H1 (cell line): Measurements from ENCODE around the gene ATF7IP2. TPM values are rescaled to one million over a fixed set of nuclear protein-coding genes. Genes with fewer than 3 reads are reported as not detected.

ENCODE experiments used
- CTCF ChIA-PET: fragments of 300-600 bp; sonication (Branson Sonifier 250); formaldehyde crosslinking; loops from one replicate; lab custom pipeline; 2021; ENCODE audit not compliant: partially characterized antibody; lab: Charles Lee
- POLR2A ChIA-PET: fragments of 300-600 bp; sonication (Branson Sonifier 250); formaldehyde crosslinking; loops from one replicate; lab custom pipeline; 2021; ENCODE audit warnings: inconsistent platforms; ENCODE audit not compliant: partially characterized antibody; lab: Charles Lee
- DNase-seq, 2 experiments: peaks; one replicate each; pipeline versions ENCODE4 v3.0.0 to v3.0.0-alpha.2; 2010 to 2022; ENCODE audit warnings: low spot score in 2 of 2, low read depth in 1 of 2, mixed read lengths in 1 of 2
- FAIRE-seq: peaks from 2 replicates; lab custom pipeline; 2011; peaks lifted over from hg19 to GRCh38; lab: Jason Lieb, UNC
- H2AFZ ChIP-seq: 2 replicates; pipeline ENCODE4 v1.8.1; 2012; ENCODE audit warnings: low read length, inconsistent platforms
- H2AK5ac ChIP-seq: 2 replicates; pipeline ENCODE4 v1.6.1; 2013; ENCODE audit warnings: low read depth, low read length
- H2BK120ac ChIP-seq: replicated peaks from 2 replicates; pipeline ENCODE3; 2013; ENCODE audit warnings: low read depth, low read length, inconsistent platforms
- H2BK12ac ChIP-seq: 2 replicates; pipeline ENCODE4 v1.6.1; 2013; ENCODE audit warnings: low read depth, low read length
- H2BK15ac ChIP-seq: 2 replicates; pipeline ENCODE4 v1.6.1; 2013; ENCODE audit warnings: low read length
- H2BK20ac ChIP-seq: 2 replicates; pipeline ENCODE4 v1.6.1; 2013; ENCODE audit warnings: low read length
- H2BK5ac ChIP-seq: 2 replicates; pipeline ENCODE4 v1.6.1; 2013; ENCODE audit warnings: low read depth, low read length
- H3K14ac ChIP-seq: 2 replicates; pipeline ENCODE4 v1.6.1; 2013; ENCODE audit warnings: inconsistent platforms; ENCODE audit not compliant: insufficient read length
- H3K18ac ChIP-seq: 2 replicates; pipeline ENCODE4 v1.6.1; 2013; ENCODE audit warnings: low read length; ENCODE audit errors: extremely low read depth
- H3K23ac ChIP-seq: 2 replicates; pipeline ENCODE4 v1.6.1; 2013; ENCODE audit warnings: inconsistent platforms; ENCODE audit not compliant: insufficient read length
- H3K23me2 ChIP-seq: 2 replicates; pipeline ENCODE4 v1.6.1; 2013; ENCODE audit warnings: low read depth, low read length
- H3K27ac ChIP-seq: 2 replicates; pipeline ENCODE4 v1.6.1; 2011; ENCODE audit warnings: low read depth, low read length, inconsistent platforms
- H3K27me3 ChIP-seq, 4 experiments: replicated peaks in 1 of 4; 1 replicate in 1 of 4; 2 replicates in 3 of 4; pipeline versions ENCODE4 v1.6.1 to v1.8.1; 2011 to 2013; ENCODE audit warnings: low read length in 3 of 4, mild to moderate bottlenecking in 3 of 4, inconsistent platforms in 2 of 4, mixed read lengths in 2 of 4, moderate library complexity in 1 of 4; ENCODE audit not compliant: control insufficient read depth in 3 of 4, insufficient read depth in 3 of 4; ENCODE audit errors: extremely low read depth in 1 of 4
- H3K36me3 ChIP-seq, 4 experiments: 2 replicates each; pipeline versions ENCODE4 v1.6.1 to v1.8.1; 2011 to 2013; ENCODE audit warnings: mild to moderate bottlenecking in 4 of 4, low read length in 3 of 4, moderate library complexity in 2 of 4, control low read depth in 1 of 4, inconsistent platforms in 1 of 4; ENCODE audit not compliant: insufficient read depth in 4 of 4, control insufficient read depth in 2 of 4
- H3K4ac ChIP-seq: replicated peaks from 2 replicates; pipeline ENCODE3; 2013; ENCODE audit warnings: low read length, low read depth, mixed read lengths, inconsistent platforms; ENCODE audit not compliant: insufficient read length
- H3K4me1 ChIP-seq, 4 experiments: replicated peaks in 1 of 4; 1 replicate in 1 of 4; 2 replicates in 3 of 4; pipeline versions ENCODE4 v1.6.1 to v1.8.1; 2011 to 2013; ENCODE audit warnings: low read length in 3 of 4, inconsistent platforms in 2 of 4, mixed read lengths in 1 of 4; ENCODE audit not compliant: insufficient read depth in 4 of 4, control insufficient read depth in 3 of 4
- H3K4me2 ChIP-seq, 2 experiments: 2 replicates each; pipeline versions ENCODE4 v1.6.1 to v1.8.1; 2011 to 2013; ENCODE audit warnings: low read depth in 2 of 2, low read length in 2 of 2, control low read depth in 1 of 2, inconsistent platforms in 1 of 2, mild to moderate bottlenecking in 1 of 2; ENCODE audit not compliant: insufficient read depth in 1 of 2
- H3K4me3 ChIP-seq, 4 experiments: fragments of 200-600, 300-600 bp in 1 of 4; sonication (generic), shearing (Covaris generic), sonication (Bioruptor Twin) in 1 of 4; 2 replicates each; pipeline versions ENCODE4 v1.5.1 to v1.8.1; 2011 to 2016; ENCODE audit warnings: low read length in 4 of 4, low read depth in 3 of 4, control low read depth in 2 of 4, inconsistent platforms in 2 of 4, mild to moderate bottlenecking in 2 of 4, mixed read lengths in 1 of 4, moderate library complexity in 1 of 4; ENCODE audit not compliant: insufficient read depth in 2 of 4; ENCODE audit errors: extremely low read depth in 1 of 4
- H3K56ac ChIP-seq: replicated peaks from 2 replicates; pipeline ENCODE3; 2013; ENCODE audit warnings: low read depth, mild to moderate bottlenecking, mixed read lengths, low read length, inconsistent platforms; ENCODE audit not compliant: insufficient read length
- H3K79me1 ChIP-seq: 2 replicates; pipeline ENCODE4 v1.6.1; 2013; ENCODE audit warnings: low read depth, low read length, control low read depth
- H3K79me2 ChIP-seq, 2 experiments: 2 replicates each; pipeline versions ENCODE4 v1.6.1 to v1.8.1; 2012 to 2013; ENCODE audit warnings: low read length in 2 of 2, mild to moderate bottlenecking in 2 of 2, inconsistent platforms in 1 of 2; ENCODE audit not compliant: insufficient read depth in 2 of 2, control insufficient read depth in 1 of 2
- H3K9ac ChIP-seq, 4 experiments: replicated peaks in 1 of 4; 1 replicate in 1 of 4; 2 replicates in 3 of 4; pipeline versions ENCODE4 v1.6.1 to v1.8.1; 2011 to 2013; ENCODE audit warnings: low read depth in 3 of 4, low read length in 3 of 4, control low read depth in 2 of 4, mild to moderate bottlenecking in 2 of 4, moderate library complexity in 2 of 4, inconsistent platforms in 1 of 4; ENCODE audit errors: extremely low read depth in 1 of 4
- H3K9me3 ChIP-seq, 2 experiments: 2 replicates each; pipeline versions ENCODE4 v1.6.1 to v1.8.1; 2012 to 2013; ENCODE audit warnings: mild to moderate bottlenecking in 2 of 2, moderate library complexity in 2 of 2, control low read depth in 1 of 2, inconsistent platforms in 1 of 2, low read depth in 1 of 2, low read length in 1 of 2, mixed read lengths in 1 of 2; ENCODE audit not compliant: insufficient read depth in 2 of 2
- H4K20me1 ChIP-seq, 2 experiments: replicated peaks in 1 of 2; 2 replicates each; pipeline versions ENCODE3 to v1.8.1; 2011 to 2013; ENCODE audit warnings: inconsistent platforms in 2 of 2, low read length in 2 of 2, mild to moderate bottlenecking in 1 of 2; ENCODE audit not compliant: insufficient read depth in 2 of 2, control insufficient read depth in 1 of 2
- H4K5ac ChIP-seq: 2 replicates; pipeline ENCODE4 v1.6.1; 2013; ENCODE audit warnings: low read length, low read depth, mixed read lengths, inconsistent platforms; ENCODE audit not compliant: insufficient read length
- H4K8ac ChIP-seq: 2 replicates; pipeline ENCODE4 v1.8.0; 2013; ENCODE audit warnings: mild to moderate bottlenecking, moderate library complexity, low read length, inconsistent platforms; ENCODE audit not compliant: insufficient read depth; ENCODE audit errors: extremely low read depth
- H4K91ac ChIP-seq: replicated peaks from 2 replicates; pipeline ENCODE3; 2013; ENCODE audit warnings: low read length, mixed read lengths, inconsistent platforms; ENCODE audit not compliant: insufficient read length
- CBX8 ChIP-seq: fragments of 300-800, 300-1000 bp; sonication (generic); IDR thresholded peaks from 2 replicates; pipeline ENCODE4 v1.7.1; 2016; ENCODE audit warnings: low read depth, low read length, borderline replicate concordance
- EZH2 ChIP-seq: fragments of 200-600 bp; sonication (generic); IDR thresholded peaks from 2 replicates; pipeline ENCODE4 v1.7.1; 2012; ENCODE audit warnings: low read depth, mild to moderate bottlenecking, moderate library complexity, low read length, inconsistent platforms; ENCODE audit not compliant: severe bottlenecking
- FOSL1 ChIP-seq: IDR thresholded peaks from 2 replicates; pipeline ENCODE4 v1.6.1; 2011; ENCODE audit warnings: mild to moderate bottlenecking, low read depth, low read length, moderate library complexity; ENCODE audit not compliant: insufficient read depth
- JUND ChIP-seq: IDR thresholded peaks from 2 replicates; pipeline ENCODE4 v1.6.1; 2011; ENCODE audit warnings: mild to moderate bottlenecking, improper control_type of control experiment, low read length
- PHF8 ChIP-seq: fragments of 200-600 bp; sonication (generic); conservative IDR thresholded peaks from 2 replicates; pipeline ENCODE4 v1.7.1; 2012; ENCODE audit warnings: low read depth, mild to moderate bottlenecking, inconsistent platforms, low read length, moderate library complexity
- POLR2A ChIP-seq, 2 experiments: IDR thresholded peaks; 1 replicate in 1 of 2; 2 replicates in 1 of 2; pipeline ENCODE4 v1.6.1; 2011; ENCODE audit warnings: low read depth in 2 of 2, low read length in 2 of 2, mild to moderate bottlenecking in 2 of 2; ENCODE audit errors: control extremely low read depth in 1 of 2
- POLR2AphosphoS5 ChIP-seq: IDR thresholded peaks from 2 replicates; pipeline ENCODE4 v1.6.1; 2011; ENCODE audit warnings: low read depth, low read length
- RNF2 ChIP-seq: fragments of 200-900, 300-1000 bp; sonication (generic); IDR thresholded peaks from 2 replicates; pipeline ENCODE4 v1.7.1; 2016; ENCODE audit warnings: borderline replicate concordance, low read depth, mild to moderate bottlenecking, antibody characterized with exemption, low read length; ENCODE audit not compliant: poor library complexity, severe bottlenecking; ENCODE audit errors: missing control alignments
- SUZ12 ChIP-seq: fragments of 200-600 bp; sonication (generic); IDR thresholded peaks from 2 replicates; pipeline ENCODE4 v1.6.1; 2012; ENCODE audit warnings: mild to moderate bottlenecking, inconsistent platforms, low read length, moderate library complexity, mixed read lengths
- TCF12 ChIP-seq: IDR thresholded peaks from 2 replicates; pipeline ENCODE4 v1.6.1; 2011; ENCODE audit warnings: low read depth, mild to moderate bottlenecking, low read length
- TEAD4 ChIP-seq: IDR thresholded peaks from 2 replicates; pipeline ENCODE4 v1.6.1; 2012; ENCODE audit warnings: low read depth, low read length, inconsistent platforms, mixed read lengths
- WGBS, 2 experiments: shearing (Covaris generic) in 1 of 2; methylation state at CpG; one replicate each; pipeline versions ENCODE4 v1.1.6 to v1.1.7; 2013 to 2015; ENCODE audit warnings: low lambda C conversion rate in 2 of 2, mixed read lengths in 2 of 2, inconsistent platforms in 1 of 2, low coverage in 1 of 2, missing lambda C conversion rate in 1 of 2; ENCODE audit not compliant: insufficient replicate concordance in 2 of 2, insufficient coverage in 1 of 2, insufficient read length in 1 of 2; ENCODE audit errors: extremely low coverage in 1 of 2, missing lambda C conversion rate in 1 of 2; 5-methylcytosine and 5-hydroxymethylcytosine counted together
- polyA plus RNA-seq, 7 experiments: library from polyadenylated mRNA; depleted of rRNA in 3 of 7; stranded (reverse) in 5 of 7; unstranded in 2 of 7; fragments of >200 nt in 5 of 7; fragments of 200-250 nt in 2 of 7; gene quantifications; 1 replicate in 5 of 7; 2 replicates in 1 of 7; 4 replicates in 1 of 7; pipeline versions ENCODE4 v1.2.1 to v1.2.3, GENCODE V29; 2011 to 2013; ENCODE audit warnings: missing spikeins in 2 of 7, mixed read lengths in 2 of 7
- total RNA-seq: library from RNA; stranded (reverse); fragmentation: NEBNext Ultra II Directional; extraction: Animal tissue kit (Norgen Biotek cat#: 25700); gene quantifications from 2 replicates; pipeline ENCODE4 v1.2.1, GENCODE V29; 2021
- TF ChIP-seq, protein P1 (sequence below), 3 experiments: IDR thresholded peaks; 1 replicate in 2 of 3; 2 replicates in 1 of 3; pipeline versions ENCODE4 v1.5.1 to v1.6.1; 2011; ENCODE audit warnings: low read length in 3 of 3, mild to moderate bottlenecking in 3 of 3, inconsistent platforms in 2 of 3, low read depth in 1 of 3, moderate library complexity in 1 of 3; ENCODE audit not compliant: insufficient read depth in 1 of 3; ENCODE audit errors: control extremely low read depth in 1 of 3

Gene ATF7IP2
- total and polyA plus RNA-seq, 2 of the 8 experiments (the other 6 are each of a cell fraction or from before 2014, with no cell fraction given): 28.7 to 32.8 TPM

DNA sequence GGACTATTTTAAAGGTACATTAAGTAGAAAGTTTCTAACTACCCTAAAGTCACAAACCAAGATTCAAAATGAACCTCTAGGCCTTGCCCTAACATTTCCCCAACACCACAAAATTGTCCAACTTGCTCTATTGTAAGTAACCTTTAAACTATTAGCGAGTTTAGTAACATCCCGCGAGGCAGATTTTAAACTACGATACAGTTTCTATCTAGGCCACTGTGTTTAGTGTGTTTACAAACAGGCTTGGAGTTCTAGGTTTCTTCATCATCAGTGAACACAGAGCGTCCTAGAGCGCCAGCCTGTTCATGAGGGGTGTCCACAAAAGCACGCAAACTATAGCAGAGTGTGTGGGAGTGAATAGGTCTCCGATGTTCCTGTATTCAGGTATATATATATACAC is 142.8 kb downstream of the ATF7IP2 start:
- Histone ChIP-seq H2BK12ac (no peak overlapping the region), H3K9ac (no peak overlapping the region), H3K27ac (no peak overlapping the region), H3K4ac (no peak overlapping the region), H3K79me2 (no peaks in the 10 kb centered on the region), H3K56ac (no peak overlapping the region), H3K4me3 (no peak overlapping the region), H4K20me1 (no peaks in the 10 kb centered on the region), H2BK120ac (no peak overlapping the region), H3K23ac (no peak overlapping the region), H3K9me3 (no peaks in the 10 kb centered on the region), H3K14ac (no peak overlapping the region), H2BK15ac (no peak overlapping the region), H3K79me1 (no peaks in the 10 kb centered on the region), H4K91ac (no peak overlapping the region), H2AFZ (no peak overlapping the region), H3K4me2 (no peak overlapping the region), H3K27me3 (no peaks in the 10 kb centered on the region), H4K5ac (no peak overlapping the region), H3K18ac (no peak overlapping the region), H2AK5ac (no peak overlapping the region), H3K4me1 (no peaks in the 10 kb centered on the region), H4K8ac (no peak overlapping the region), H2BK20ac (no peak overlapping the region), H3K23me2 (no peaks in the 10 kb centered on the region), H3K36me3 (no peaks in the 10 kb centered on the region; a peak in 1 of 8 replicates), H2BK5ac (no peak overlapping the region)
- 92% methylated on average over 8 of the region's 8 CpGs; no CpG with 5 or more reads in 1 of the 2 experiments for WGBS, 2 experiments
- no peak for TF ChIP-seq JUND
- no peak for TF ChIP-seq TEAD4
- TF ChIP-seq FOSL1: no peak
- TF ChIP-seq EZH2: no peak
- TF ChIP-seq CBX8: no peak
- TF ChIP-seq RNF2: no peak
- no peak for TF ChIP-seq POLR2A (IDR thresholded peaks at IDR 0.05; ENCODE audit: control extremely low read depth in 1 of 2, low read depth in 2 of 2, low read length in 2 of 2)
- TF ChIP-seq PHF8: no peak
- no peak for TF ChIP-seq POLR2AphosphoS5
- TF ChIP-seq SUZ12: no peak
- TF ChIP-seq, protein P1, sequence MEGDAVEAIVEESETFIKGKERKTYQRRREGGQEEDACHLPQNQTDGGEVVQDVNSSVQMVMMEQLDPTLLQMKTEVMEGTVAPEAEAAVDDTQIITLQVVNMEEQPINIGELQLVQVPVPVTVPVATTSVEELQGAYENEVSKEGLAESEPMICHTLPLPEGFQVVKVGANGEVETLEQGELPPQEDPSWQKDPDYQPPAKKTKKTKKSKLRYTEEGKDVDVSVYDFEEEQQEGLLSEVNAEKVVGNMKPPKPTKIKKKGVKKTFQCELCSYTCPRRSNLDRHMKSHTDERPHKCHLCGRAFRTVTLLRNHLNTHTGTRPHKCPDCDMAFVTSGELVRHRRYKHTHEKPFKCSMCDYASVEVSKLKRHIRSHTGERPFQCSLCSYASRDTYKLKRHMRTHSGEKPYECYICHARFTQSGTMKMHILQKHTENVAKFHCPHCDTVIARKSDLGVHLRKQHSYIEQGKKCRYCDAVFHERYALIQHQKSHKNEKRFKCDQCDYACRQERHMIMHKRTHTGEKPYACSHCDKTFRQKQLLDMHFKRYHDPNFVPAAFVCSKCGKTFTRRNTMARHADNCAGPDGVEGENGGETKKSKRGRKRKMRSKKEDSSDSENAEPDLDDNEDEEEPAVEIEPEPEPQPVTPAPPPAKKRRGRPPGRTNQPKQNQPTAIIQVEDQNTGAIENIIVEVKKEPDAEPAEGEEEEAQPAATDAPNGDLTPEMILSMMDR (IDR thresholded peaks at IDR 0.05; ENCODE audit: control extremely low read depth in 1 of 3, insufficient read depth in 1 of 3, low read depth in 1 of 3, low read length in 3 of 3): no peak
- TF ChIP-seq TCF12: no peak
- DNase-seq (no peak), FAIRE-seq (no peak)
- POLR2A ChIA-PET: no interaction called here
- CTCF ChIA-PET: no interaction called here
